NT2/D1 (cell line): ENCODE results near the gene DIS3L2.
"Not testable (repeated sequence)": the region's sequence is repeated elsewhere in the genome, so short reads cannot be mapped to it uniquely, and the experiment has no call there.

Experiments used
- DNase-seq: peaks from one replicate; pipeline ENCODE4 v3.0.0-alpha.2; 2011; ENCODE audit warnings: low read depth, low spot score
- H3K27me3 ChIP-seq: 2 replicates; pipeline ENCODE4 v1.6.0; 2011; ENCODE audit warnings: mild to moderate bottlenecking; ENCODE audit not compliant: insufficient read length, insufficient read depth
- H3K36me3 ChIP-seq: 2 replicates; pipeline ENCODE4 v1.6.1; 2011; ENCODE audit warnings: mild to moderate bottlenecking, low read length, mixed read lengths; ENCODE audit not compliant: insufficient read depth, insufficient read length
- H3K4me1 ChIP-seq: 2 replicates; pipeline ENCODE4 v1.5.1; 2011; ENCODE audit not compliant: insufficient read depth, insufficient read length
- H3K4me3 ChIP-seq: 2 replicates; pipeline ENCODE4 v1.5.1; 2011; ENCODE audit warnings: low read depth; ENCODE audit not compliant: insufficient read length
- H3K9ac ChIP-seq: 2 replicates; pipeline ENCODE4 v1.6.0; 2011; ENCODE audit warnings: low read depth; ENCODE audit not compliant: insufficient read length
- H3K9me3 ChIP-seq: 2 replicates; pipeline ENCODE4 v1.5.1; 2011; ENCODE audit warnings: mild to moderate bottlenecking, low read length; ENCODE audit not compliant: insufficient read depth
- SUZ12 ChIP-seq: IDR thresholded peaks from 2 replicates; pipeline ENCODE4 v1.6.1; 2011; ENCODE audit not compliant: insufficient read length, insufficient read depth; ENCODE audit errors: extremely low read depth
- YY1 ChIP-seq: IDR thresholded peaks from 2 replicates; pipeline ENCODE4 v1.6.1; 2011; ENCODE audit not compliant: insufficient read length, insufficient read depth
- ZNF274 ChIP-seq: IDR thresholded peaks from 2 replicates; pipeline ENCODE4 v1.6.1; 2011; ENCODE audit warnings: mild to moderate bottlenecking, low read depth, low read length

DIS3L2 gene

DNA sequence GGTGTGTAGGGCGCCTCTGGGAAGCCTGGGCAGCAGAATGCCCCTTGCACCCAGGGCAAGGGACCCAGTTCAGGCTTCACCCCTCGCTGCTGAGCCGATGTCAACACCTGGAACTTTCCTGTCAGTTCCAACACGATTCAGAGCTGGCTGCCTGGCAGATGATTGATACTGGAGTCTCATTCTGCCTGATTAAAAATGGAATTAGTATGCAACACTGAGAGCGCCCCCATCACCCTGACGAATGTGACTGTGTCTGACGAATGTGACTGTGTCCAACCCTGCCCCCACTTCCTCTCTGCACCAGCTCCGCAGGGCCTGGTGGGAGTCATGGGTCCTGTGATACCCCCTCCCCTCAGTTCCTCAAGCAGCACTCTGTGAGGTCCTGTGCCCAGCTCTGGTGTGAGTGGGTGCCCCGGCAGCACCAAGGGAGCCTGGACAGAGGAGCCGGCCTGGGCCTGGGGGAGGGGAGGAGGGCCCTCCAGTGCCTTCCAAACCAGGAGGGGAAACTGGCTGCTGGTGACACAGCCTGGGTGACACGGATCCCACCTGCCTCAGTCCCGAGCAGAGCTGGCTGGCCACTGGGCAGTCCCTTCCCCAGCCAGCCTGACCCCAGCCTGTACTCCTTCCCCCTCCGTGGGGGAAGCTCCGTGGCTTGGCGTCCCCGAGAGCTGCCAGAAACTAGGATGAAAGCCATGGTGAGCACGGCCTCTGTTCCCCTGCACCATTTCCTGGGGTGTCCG is 375.6 kb downstream of the DIS3L2 start:
- no peak overlapping the region for H3K4me3 ChIP-seq
- TF ChIP-seq SUZ12, result no peak
- no peak for TF ChIP-seq ZNF274
- no peak for TF ChIP-seq YY1
- peaks cover 11% of the 10 kb centered on the region for H3K36me3 ChIP-seq
- H3K9me3 ChIP-seq, result no peaks in the 10 kb centered on the region
- H3K4me1 ChIP-seq, result peaks cover 24% of the 10 kb centered on the region
- no peak overlapping the region for H3K9ac ChIP-seq
- no peak for DNase-seq
- no peaks in the 10 kb centered on the region for H3K27me3 ChIP-seq

DNA sequence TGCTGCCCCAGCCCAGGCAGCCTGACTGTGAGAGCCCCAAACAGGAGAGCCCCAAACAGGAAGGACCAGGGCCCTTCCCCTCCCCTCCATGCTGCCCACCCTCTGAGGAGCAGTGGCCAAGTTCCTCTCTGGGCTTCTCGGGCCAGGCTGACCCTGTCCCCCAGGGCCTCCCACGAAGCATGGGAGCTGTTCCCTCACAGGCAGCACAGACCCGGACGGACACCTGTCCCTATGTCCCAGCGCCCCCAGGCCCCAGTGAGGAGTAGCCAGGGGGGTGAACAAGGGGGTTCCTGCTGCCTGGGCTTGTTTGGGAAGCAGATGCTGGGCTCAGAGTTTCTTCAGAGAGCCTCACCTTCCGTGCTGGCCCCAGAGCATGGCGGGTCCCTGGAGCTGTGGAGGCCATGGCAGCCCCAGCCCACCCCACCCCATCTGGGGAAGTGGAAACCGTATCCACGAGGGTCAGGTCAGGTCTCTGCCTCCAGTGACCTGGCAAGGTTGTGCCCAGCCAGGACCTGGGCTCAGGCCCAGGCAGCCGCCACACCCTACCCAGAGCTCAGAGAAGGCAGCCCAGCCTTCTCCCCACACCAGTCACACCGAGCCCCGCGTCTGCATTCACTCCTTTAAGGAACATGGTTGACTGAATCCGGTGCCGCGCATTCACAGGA is 376.7 kb downstream of the DIS3L2 start:
- not testable (repeated sequence) for DNase-seq, H3K27me3 ChIP-seq, H3K9ac ChIP-seq, H3K9me3 ChIP-seq, H3K4me3 ChIP-seq
- H3K4me1 ChIP-seq, result peaks cover 19% of the 10 kb centered on the region
- H3K36me3 ChIP-seq, result peaks cover 11% of the 10 kb centered on the region

DNA sequence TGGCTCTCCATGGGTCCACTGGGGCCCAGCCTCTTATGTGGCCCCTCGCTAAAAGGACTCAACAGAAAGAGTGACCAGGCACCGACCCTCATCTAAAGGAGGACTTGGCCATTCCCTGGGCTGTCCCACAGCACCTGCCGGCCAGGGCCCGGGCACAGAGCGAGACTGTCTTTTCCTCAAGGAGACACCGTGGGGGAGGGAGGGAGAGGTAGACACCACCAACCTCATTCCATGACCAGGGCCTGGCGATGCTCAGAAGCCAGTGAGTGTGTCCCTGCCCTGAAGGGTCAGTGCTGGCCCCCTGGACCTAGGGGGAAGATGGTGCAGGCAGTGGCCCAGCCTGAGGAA is 377.2 kb downstream of the DIS3L2 start:
- Histone ChIP-seq H3K36me3 (peaks cover 11% of the 10 kb centered on the region), H3K4me1 (peaks cover 14% of the 10 kb centered on the region), H3K27me3 (no peaks in the 10 kb centered on the region), H3K9me3 (no peaks in the 10 kb centered on the region), H3K4me3 (no peak overlapping the region), H3K9ac (no peak overlapping the region)
- no peak for DNase-seq
- TF ChIP-seq ZNF274, result no peak
- no peak for TF ChIP-seq SUZ12
- no peak for TF ChIP-seq YY1

DNA sequence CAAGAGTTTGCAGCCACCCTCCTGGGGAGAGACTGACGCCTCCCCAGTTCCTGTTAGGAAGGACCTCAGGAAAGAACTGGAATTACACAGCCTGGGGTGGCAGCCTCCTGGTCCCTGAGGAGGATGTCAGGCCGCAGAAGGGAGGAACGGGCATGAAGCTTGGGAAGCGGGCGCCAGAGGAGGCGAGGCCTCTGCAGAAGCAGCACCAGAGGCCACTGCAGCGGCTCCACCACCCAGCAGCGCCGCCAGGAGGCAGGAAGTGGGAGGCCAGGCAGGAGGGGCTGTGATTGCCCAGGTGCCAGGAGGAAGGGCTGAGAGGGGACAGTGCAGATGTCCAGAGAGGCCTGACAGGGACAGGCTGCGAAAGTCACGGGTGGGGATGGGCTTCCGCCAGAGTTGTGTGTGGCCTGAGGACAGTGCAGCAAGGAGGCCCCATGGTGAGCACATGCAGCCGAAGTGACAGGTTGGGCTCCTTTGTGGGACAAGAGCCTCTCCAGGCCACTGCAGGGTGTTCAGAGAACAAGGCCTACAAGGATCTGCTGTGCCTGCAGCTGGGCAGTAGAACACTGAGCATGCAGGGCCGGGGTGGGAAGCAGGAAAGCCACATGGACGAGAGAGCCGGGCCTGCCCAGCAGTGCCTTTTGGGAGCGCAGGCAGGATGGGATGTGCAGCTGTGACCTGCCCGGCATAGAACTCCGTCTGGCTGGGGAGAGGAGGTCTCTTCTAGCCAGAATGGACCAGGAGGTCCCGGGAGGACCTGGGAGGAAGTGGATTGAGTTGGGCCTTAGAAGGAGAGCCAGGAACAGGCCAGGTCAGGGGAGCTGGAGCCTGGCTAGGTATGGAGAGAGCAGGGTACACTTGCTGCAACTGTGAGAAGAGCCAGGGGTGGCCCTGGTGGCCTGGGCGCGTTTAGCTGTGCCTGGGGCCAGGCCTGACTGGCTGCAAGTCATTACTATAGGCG is 377.9 kb downstream of the DIS3L2 start:
- H3K9me3 ChIP-seq, result no peaks in the 10 kb centered on the region
- no peak overlapping the region for H3K4me3 ChIP-seq
- peak overlapping the region; percentile 42 for H3K9ac ChIP-seq
- H3K36me3 ChIP-seq, result peaks cover 11% of the 10 kb centered on the region
- TF ChIP-seq SUZ12 (no peak), ZNF274 (no peak), YY1 (no peak)
- no peaks in the 10 kb centered on the region for H3K27me3 ChIP-seq
- DNase-seq, result no peak
- peaks cover 14% of the 10 kb centered on the region for H3K4me1 ChIP-seq

DNA sequence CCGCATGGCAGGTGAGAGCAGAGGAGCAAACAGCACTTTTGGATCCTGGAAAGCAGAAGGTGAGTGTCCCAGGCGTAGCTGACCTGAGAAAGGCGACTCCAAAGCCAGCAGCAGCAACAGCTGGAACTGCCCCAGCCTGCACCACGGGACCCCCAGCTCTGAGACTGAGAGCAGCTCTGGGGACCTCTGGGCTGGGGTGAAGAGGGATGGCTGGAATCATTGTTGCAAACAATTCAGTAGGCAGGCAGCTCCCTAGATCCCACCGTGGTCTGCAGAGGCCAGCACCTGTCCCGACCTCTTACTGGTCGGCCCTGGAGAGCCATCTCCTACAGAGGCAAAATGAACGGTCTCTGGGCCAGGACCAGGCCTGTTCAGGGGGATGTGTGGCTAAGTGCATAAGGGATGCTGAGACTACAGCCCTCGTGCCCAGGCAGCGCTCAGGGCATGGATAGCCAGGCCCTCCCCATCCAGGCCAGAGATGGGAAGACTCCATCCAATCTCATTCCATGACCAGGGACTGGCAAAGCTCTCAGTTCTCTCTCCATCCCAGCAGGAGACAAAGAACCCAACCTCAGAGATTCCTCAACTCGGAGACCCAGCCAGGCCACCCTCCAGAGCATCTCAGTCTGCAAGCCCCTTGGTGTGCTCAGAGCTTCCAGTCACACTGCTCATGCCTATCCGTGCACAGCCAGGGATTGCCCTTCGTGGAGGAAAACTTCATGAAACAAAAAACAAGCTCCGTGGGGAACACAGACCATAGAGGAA is 378.8 kb downstream of the DIS3L2 start:
- Histone ChIP-seq H3K4me1 (peaks cover 11% of the 10 kb centered on the region), H3K27me3 (no peaks in the 10 kb centered on the region), H3K9ac (no peak overlapping the region), H3K36me3 (peaks cover 11% of the 10 kb centered on the region), H3K9me3 (no peaks in the 10 kb centered on the region), H3K4me3 (no peak overlapping the region)
- DNase-seq, result no peak
- TF ChIP-seq ZNF274, result no peak

DNA sequence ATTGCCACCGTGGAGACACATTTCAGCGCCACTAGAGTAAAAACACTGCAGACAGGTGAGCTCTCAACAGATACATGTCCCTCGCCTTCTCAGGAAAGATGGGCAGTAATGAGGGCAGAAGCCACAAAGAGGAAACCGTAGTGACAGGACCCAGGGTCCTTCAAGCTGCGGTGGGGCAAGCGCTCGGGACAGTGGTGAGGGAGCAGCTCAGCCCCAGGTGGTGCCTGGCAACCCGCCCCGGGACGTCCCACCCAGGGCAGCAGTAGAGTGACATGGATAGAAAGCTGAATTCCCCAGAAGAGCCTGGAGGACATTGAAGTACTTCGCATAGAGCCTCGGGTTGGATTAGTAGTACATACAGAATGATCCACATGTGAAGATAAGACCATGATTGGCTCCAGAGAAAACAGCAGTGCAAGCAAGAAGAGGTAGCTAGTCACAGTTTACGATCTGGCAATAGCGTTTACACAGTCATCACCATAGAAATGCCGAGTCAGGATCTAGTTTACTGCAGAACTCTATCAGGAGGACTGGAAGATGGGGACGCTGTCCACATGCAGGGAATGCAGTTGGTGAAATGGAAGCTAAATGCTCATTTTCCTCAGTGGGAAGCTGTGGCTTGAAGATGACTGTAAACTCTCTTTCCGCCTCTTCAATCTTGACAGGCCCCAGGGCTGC is 379.7 kb downstream of the DIS3L2 start:
- H3K9me3 ChIP-seq, result no peaks in the 10 kb centered on the region
- no peak for DNase-seq
- H3K27me3 ChIP-seq, result no peaks in the 10 kb centered on the region
- no peak overlapping the region for H3K4me3 ChIP-seq
- peaks cover 8% of the 10 kb centered on the region for H3K36me3 ChIP-seq
- TF ChIP-seq YY1 (no peak), SUZ12 (no peak), ZNF274 (no peak)
- H3K9ac ChIP-seq, result no peak overlapping the region
- H3K4me1 ChIP-seq, result peaks cover 7% of the 10 kb centered on the region
